B cell (primary cell): Measurements from ENCODE around the gene KDF1. TPM values are rescaled to one million over a fixed set of nuclear protein-coding genes. Genes with fewer than 3 reads are reported as not detected.

ENCODE experiments used
- ATAC-seq: fragments of 200-7000 bp; cut with Tn5 transposase; one replicate; pipeline ENCODE4 v1.10.0; 2021; ENCODE audit warnings: low read depth, mild to moderate bottlenecking, moderate number of reproducible peaks, moderate library complexity
- CTCF ChIA-PET: fragments of 350-600 bp; sonication (Branson Sonifier 250); formaldehyde crosslinking; loops from one replicate; lab custom pipeline; 2021; ENCODE audit warnings: antibody characterized with exemption, inconsistent platforms; lab: Charles Lee
- POLR2A ChIA-PET: fragments of 350-600 bp; sonication (Branson Sonifier 250); formaldehyde crosslinking; loops from one replicate; lab custom pipeline; 2021; ENCODE audit warnings: antibody characterized with exemption; lab: Charles Lee
- DNase-seq: peaks from one replicate; pipeline ENCODE4 v3.0.0; 2013
- H2AFZ ChIP-seq: 2 replicates; pipeline ENCODE4 v1.6.1; 2012; ENCODE audit warnings: mild to moderate bottlenecking, low read depth, low read length; ENCODE audit not compliant: insufficient read depth, poor library complexity, severe bottlenecking
- H3K27ac ChIP-seq, 2 donors: 1 replicate in 1 of 2; 2 replicates in 1 of 2; pipeline ENCODE4 v1.5.1; 2012 to 2013; ENCODE audit warnings: low read length in 2 of 2, mild to moderate bottlenecking in 2 of 2, moderate library complexity in 1 of 2
- H3K27me3 ChIP-seq, 4 experiments: fragments of 200-600 bp in 1 of 4; sonication (generic) in 1 of 4; replicated peaks in 1 of 4; 1 replicate in 2 of 4; 2 replicates in 2 of 4; pipeline versions ENCODE4 v1.6.1 to v1.7.0; 2013 to 2016; ENCODE audit warnings: low read length in 3 of 4, mild to moderate bottlenecking in 2 of 4, mixed read lengths in 1 of 4, moderate library complexity in 1 of 4; ENCODE audit not compliant: insufficient read depth in 4 of 4, control insufficient read depth in 3 of 4; ENCODE audit errors: control extremely low read depth in 1 of 4
- H3K36me3 ChIP-seq, 2 experiments: replicated peaks in 1 of 2; 1 replicate in 1 of 2; 2 replicates in 1 of 2; pipeline versions ENCODE4 v1.6.1 to v1.7.1; 2013; ENCODE audit warnings: low read length in 1 of 2; ENCODE audit not compliant: insufficient read depth in 2 of 2, control insufficient read depth in 1 of 2; ENCODE audit errors: control extremely low read depth in 1 of 2, extremely low read depth in 1 of 2
- H3K4me1 ChIP-seq, 2 donors: fragments of 200-600 bp in 1 of 2; sonication (generic) in 1 of 2; 1 replicate in 1 of 2; 2 replicates in 1 of 2; pipeline versions ENCODE4 v1.5.1 to v1.6.1; 2013 to 2017; ENCODE audit warnings: low read length in 2 of 2; ENCODE audit not compliant: control insufficient read depth in 2 of 2, insufficient read depth in 2 of 2
- H3K4me2 ChIP-seq: replicated peaks from 2 replicates; pipeline ENCODE3; 2012; ENCODE audit warnings: mild to moderate bottlenecking, low read depth, low read length; ENCODE audit not compliant: poor library complexity, severe bottlenecking
- H3K4me3 ChIP-seq, 5 experiments: fragments of 200-600 bp in 1 of 5; sonication (generic) in 1 of 5; 1 replicate in 3 of 5; 2 replicates in 2 of 5; pipeline versions ENCODE4 v1.5.1 to v1.7.0; 2011 to 2016; ENCODE audit warnings: low read length in 4 of 5, mild to moderate bottlenecking in 4 of 5, low read depth in 2 of 5, control low read depth in 1 of 5, moderate library complexity in 1 of 5; ENCODE audit not compliant: insufficient read depth in 1 of 5; ENCODE audit errors: control extremely low read depth in 1 of 5, extremely low read depth in 1 of 5
- H3K79me2 ChIP-seq: fragments of 200-600 bp; sonication (generic); one replicate; pipeline ENCODE4 v1.6.0; 2016; ENCODE audit warnings: low read length; ENCODE audit not compliant: control insufficient read depth, insufficient read depth
- H3K9ac ChIP-seq: fragments of 200-600 bp; sonication (generic); 2 replicates; pipeline ENCODE4 v1.6.1; 2017; ENCODE audit warnings: mild to moderate bottlenecking, low read length, moderate library complexity
- H3K9me3 ChIP-seq, 3 donors: one replicate each; pipeline versions ENCODE4 v1.6.1 to v1.7.1; 2013; ENCODE audit warnings: low read length in 2 of 3; ENCODE audit not compliant: control insufficient read depth in 2 of 3, insufficient read depth in 1 of 3; ENCODE audit errors: control extremely low read depth in 1 of 3
- H4K20me1 ChIP-seq: 2 replicates; pipeline ENCODE4 v1.6.0; 2012; ENCODE audit warnings: mild to moderate bottlenecking, low read length; ENCODE audit not compliant: insufficient read depth, control insufficient read depth, poor library complexity, severe bottlenecking
- H3K27ac Mint-ChIP-seq: one replicate; pipeline ENCODE4 v1.8.0; 2021; ENCODE audit warnings: mixed read lengths
- H3K27me3 Mint-ChIP-seq: one replicate; pipeline ENCODE4 v1.8.0; 2021; ENCODE audit warnings: mixed read lengths
- H3K4me1 Mint-ChIP-seq: one replicate; pipeline ENCODE4 v1.8.0; 2021; ENCODE audit warnings: mixed read lengths
- H3K4me3 Mint-ChIP-seq: one replicate; pipeline ENCODE4 v1.8.0; 2021; ENCODE audit warnings: mixed read lengths
- H3K9me3 Mint-ChIP-seq: one replicate; pipeline ENCODE4 v1.8.0; 2022; ENCODE audit warnings: mixed read lengths; ENCODE audit not compliant: insufficient read depth
- EZH2 ChIP-seq: IDR thresholded peaks from 2 replicates; pipeline ENCODE4 v1.6.1; 2012; ENCODE audit warnings: borderline replicate concordance, low read depth, mild to moderate bottlenecking, moderate library complexity, low read length; ENCODE audit not compliant: insufficient read depth, poor library complexity, severe bottlenecking
- WGBS: methylation state at CpG from one replicate; pipeline ENCODE4 v1.1.5; 2013; ENCODE audit warnings: missing lambda C conversion rate; ENCODE audit not compliant: insufficient coverage; 5-methylcytosine and 5-hydroxymethylcytosine counted together
- intact Hi-C: fragments of 100-400 bp; cut with micrococcal nuclease; formaldehyde crosslinking; loops from one replicate; pipeline ENCODE4 v1.10.0; 2022
- polyA plus RNA-seq: library from polyadenylated mRNA; depleted of rRNA; stranded (reverse); fragments of >200 nt; gene quantifications from 2 replicates; pipeline ENCODE4 v1.2.3, GENCODE V29; 2012
- total RNA-seq, 2 donors: library from RNA; stranded (reverse); fragments of 120-200 nt in 1 of 2; gene quantifications; 1 replicate in 1 of 2; 2 replicates in 1 of 2; pipeline versions ENCODE4 v1.2.3 to v1.2.4, GENCODE V29; 2013 to 2022
- TF ChIP-seq, protein P1 (sequence below): fragments of 200-600 bp; IDR thresholded peaks from one replicate; pipeline ENCODE4 v1.8.0; 2022; ENCODE audit warnings: antibody characterized with exemption, mild to moderate bottlenecking

Gene KDF1
- total and polyA plus RNA-seq, 2 donors (not counting 1 experiment from before 2014, with no cell fraction given): 0.74 to 2.6 TPM

DNA sequence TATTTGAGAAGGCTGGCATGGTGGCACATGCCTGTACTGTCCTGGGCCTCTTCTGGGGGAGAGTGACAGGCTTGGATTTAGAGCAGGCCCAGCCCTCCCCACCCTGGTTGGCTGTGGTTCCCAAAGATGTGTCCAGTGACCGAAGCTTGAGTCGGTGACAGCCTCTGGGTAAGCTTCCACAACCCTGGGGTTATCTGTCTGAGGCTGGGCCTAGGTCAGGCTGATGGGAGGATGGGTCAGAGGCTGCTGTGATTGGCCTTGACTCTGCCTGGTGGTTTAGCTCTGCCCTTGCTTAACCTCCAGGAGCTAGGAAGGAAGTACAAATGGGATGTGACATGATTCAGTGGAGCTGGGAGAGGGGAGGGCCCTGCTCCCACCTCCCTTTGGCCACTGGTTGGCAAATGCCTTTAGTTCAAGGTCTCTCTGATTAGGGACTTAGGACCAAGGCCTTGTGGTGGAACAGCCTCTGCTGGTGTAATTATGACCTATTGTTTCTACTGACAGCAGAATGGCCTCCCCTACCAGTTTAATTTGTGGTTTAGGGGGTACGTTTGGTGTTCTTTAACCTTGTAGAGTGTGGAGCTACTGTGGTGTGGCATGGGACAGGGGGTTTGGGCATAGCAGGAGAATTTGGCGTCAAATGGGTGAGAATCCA is 22.1 kb downstream of the KDF1 start:
- Mint-ChIP-seq H3K4me1 (peaks cover 4% of the 10 kb centered on the region), H3K4me3 (no peak overlapping the region), H3K9me3 (no peaks in the 10 kb centered on the region), H3K27ac (no peak overlapping the region), H3K27me3 (no peaks in the 10 kb centered on the region)
- no peak overlapping the region for H3K9ac ChIP-seq
- H3K27me3 ChIP-seq: no peaks in the 10 kb centered on the region
- no peak overlapping the region for H3K4me2 ChIP-seq
- POLR2A ChIA-PET: no interaction called here
- CTCF ChIA-PET: no interaction called here
- TF ChIP-seq, protein P1, sequence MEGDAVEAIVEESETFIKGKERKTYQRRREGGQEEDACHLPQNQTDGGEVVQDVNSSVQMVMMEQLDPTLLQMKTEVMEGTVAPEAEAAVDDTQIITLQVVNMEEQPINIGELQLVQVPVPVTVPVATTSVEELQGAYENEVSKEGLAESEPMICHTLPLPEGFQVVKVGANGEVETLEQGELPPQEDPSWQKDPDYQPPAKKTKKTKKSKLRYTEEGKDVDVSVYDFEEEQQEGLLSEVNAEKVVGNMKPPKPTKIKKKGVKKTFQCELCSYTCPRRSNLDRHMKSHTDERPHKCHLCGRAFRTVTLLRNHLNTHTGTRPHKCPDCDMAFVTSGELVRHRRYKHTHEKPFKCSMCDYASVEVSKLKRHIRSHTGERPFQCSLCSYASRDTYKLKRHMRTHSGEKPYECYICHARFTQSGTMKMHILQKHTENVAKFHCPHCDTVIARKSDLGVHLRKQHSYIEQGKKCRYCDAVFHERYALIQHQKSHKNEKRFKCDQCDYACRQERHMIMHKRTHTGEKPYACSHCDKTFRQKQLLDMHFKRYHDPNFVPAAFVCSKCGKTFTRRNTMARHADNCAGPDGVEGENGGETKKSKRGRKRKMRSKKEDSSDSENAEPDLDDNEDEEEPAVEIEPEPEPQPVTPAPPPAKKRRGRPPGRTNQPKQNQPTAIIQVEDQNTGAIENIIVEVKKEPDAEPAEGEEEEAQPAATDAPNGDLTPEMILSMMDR: no peak
- TF ChIP-seq EZH2: no peak
- 100% methylated on average over 4 of the region's 4 CpGs for WGBS
- DNase-seq (no peak), ATAC-seq (no peak)
- no peaks in the 10 kb centered on the region for H3K4me1 ChIP-seq
- peaks cover 2 to 48% of the 10 kb centered on the region in 2 experiments for H3K36me3 ChIP-seq
- no peak overlapping the region for H3K27ac ChIP-seq
- H4K20me1 ChIP-seq: peaks cover 30% of the 10 kb centered on the region
- H3K79me2 ChIP-seq: peaks cover 51% of the 10 kb centered on the region
- no peak overlapping the region for H2AFZ ChIP-seq
- intact Hi-C loops: no loop called here
- no peak overlapping the region for H3K4me3 ChIP-seq
- no peaks in the 10 kb centered on the region for H3K9me3 ChIP-seq

DNA sequence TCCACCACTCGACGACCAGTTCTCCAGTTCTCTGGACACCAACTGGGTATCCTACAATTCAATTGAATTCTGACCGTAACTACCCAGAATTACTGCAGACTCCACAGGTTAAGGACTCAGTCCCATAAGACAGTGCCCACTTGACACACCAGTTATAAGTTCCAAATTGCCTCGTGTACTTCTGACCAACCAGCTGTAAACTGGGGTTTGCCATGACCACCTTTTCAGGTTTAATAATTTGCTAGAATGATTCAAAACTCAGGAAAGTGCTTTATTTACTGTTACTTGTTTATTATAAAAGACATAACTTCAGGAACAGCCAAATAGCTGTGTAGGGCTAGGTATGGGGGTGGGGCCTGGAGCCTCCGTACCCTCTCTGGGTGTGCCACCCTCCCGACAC is 23.4 kb downstream of the KDF1 start:
- Mint-ChIP-seq H3K27me3 (no peaks in the 10 kb centered on the region), H3K4me1 (peaks cover 13% of the 10 kb centered on the region), H3K4me3 (no peak overlapping the region), H3K9me3 (no peaks in the 10 kb centered on the region), H3K27ac (no peak overlapping the region)
- H3K36me3 ChIP-seq: peaks cover 0 to 37% of the 10 kb centered on the region in 2 experiments
- peaks cover 7 to 12% of the 10 kb centered on the region in 2 donors for H3K4me1 ChIP-seq
- ATAC-seq (no peak), DNase-seq (no peak)
- H2AFZ ChIP-seq: no peak overlapping the region
- intact Hi-C loops: no loop called here
- H4K20me1 ChIP-seq: peaks cover 25% of the 10 kb centered on the region
- WGBS: 100% methylated on average over 3 of the region's 6 CpGs
- H3K9ac ChIP-seq: no peak overlapping the region
- peaks cover 49% of the 10 kb centered on the region for H3K79me2 ChIP-seq
- no peak overlapping the region for H3K4me3 ChIP-seq
- TF ChIP-seq, protein P1: no peak
- no peak for TF ChIP-seq EZH2
- H3K9me3 ChIP-seq: no peaks in the 10 kb centered on the region
- no peak overlapping the region for H3K27ac ChIP-seq
- H3K4me2 ChIP-seq: no peak overlapping the region
- no peaks in the 10 kb centered on the region for H3K27me3 ChIP-seq
- POLR2A ChIA-PET: no interaction called here
- CTCF ChIA-PET: no interaction called here
